ENCODE results near the gene ALK. TPM values are rescaled to one million over a fixed set of nuclear protein-coding genes. Genes with fewer than 3 reads are reported as not detected.

Gene ALK
- total RNA-seq, 1 donor from 2014 or later = not detected

DNA sequence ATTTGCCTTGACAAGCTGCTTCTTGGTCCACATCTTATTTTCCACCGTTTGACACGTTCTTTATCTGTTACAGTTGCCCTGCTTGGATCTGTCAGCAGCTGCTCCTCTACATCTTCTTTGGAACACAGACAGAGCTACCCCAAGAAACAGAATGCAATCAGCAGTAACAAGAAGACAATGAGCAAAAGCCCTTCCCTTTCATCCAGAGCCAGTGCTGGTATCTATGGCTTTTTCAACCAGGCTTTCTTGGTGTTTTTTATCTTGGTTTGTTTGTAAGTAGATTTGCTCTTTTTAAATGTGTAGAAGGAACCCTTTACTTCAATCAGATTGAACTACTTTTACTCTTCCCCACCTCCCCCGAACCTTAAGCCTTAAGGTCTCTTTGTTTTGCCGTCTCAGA lies 764.3 kb downstream of the ALK start:
- Mint-ChIP-seq H3K4me1 (ENCODE audit: low read depth) (no peaks in the 10 kb centered on the region), H3K9me3 (no peaks in the 10 kb centered on the region), H3K4me3 (no peak overlapping the region), H3K27me3 (ENCODE audit: insufficient read depth) (no peaks in the 10 kb centered on the region), H3K36me3 (ENCODE audit: low read depth) (peaks cover 52% of the 10 kb centered on the region), H3K27ac (no peak overlapping the region)
- no peak for DNase-seq (ENCODE audit: low spot score)
- intact Hi-C loops (cut with micrococcal nuclease) = no loop called here

DNA sequence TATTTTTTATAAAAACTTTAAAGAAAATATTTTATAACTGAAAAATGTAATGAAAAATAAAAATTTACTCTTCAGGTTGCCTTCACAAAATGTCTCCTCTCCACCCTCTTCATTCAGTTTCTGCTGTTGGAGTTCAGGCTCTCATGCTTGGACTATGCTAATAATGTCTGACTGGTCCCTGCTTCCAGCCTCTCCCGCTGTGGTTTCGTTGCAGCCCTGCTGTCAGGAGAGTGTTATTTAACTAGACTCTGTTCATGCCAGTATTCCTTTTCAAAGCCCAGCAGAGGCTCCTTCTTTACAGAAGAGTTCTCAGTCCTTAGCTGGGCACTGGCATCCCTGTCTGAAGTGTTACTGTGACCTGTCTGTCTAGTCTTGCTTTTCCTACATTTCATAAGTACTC lies 765.8 kb downstream of the ALK start:
- Mint-ChIP-seq H3K27me3 (ENCODE audit: insufficient read depth) (no peaks in the 10 kb centered on the region), H3K36me3 (ENCODE audit: low read depth) (peaks cover 51% of the 10 kb centered on the region), H3K4me1 (ENCODE audit: low read depth) (no peaks in the 10 kb centered on the region), H3K4me3 (no peak overlapping the region), H3K27ac (no peak overlapping the region), H3K9me3 (no peaks in the 10 kb centered on the region)
- no peak for DNase-seq (ENCODE audit: low spot score)
- intact Hi-C loops (cut with micrococcal nuclease) = no loop called here

DNA sequence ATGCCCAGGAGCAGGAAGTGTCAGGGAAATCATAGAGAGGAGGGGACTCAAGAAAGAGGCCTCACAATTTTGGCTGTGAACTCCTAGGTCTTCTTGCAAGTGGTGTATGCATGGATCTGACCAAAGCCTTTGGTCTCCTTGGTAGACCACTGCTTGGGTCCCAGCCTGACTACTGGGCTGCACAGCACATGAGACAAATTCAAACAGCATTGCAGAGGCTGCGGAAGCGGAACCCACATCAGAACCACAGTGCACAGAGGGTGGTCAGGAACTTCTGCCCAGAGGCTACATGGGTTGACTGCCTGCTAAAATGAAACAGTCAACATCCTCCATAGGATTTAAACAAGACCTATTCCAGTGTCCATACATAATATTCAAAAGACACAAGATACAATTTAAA lies 766.8 kb downstream of the ALK start:
- Mint-ChIP-seq H3K9me3 (no peaks in the 10 kb centered on the region), H3K36me3 (ENCODE audit: low read depth) (peaks cover 45% of the 10 kb centered on the region), H3K4me3 (no peak overlapping the region), H3K27ac (no peak overlapping the region), H3K27me3 (ENCODE audit: insufficient read depth) (no peaks in the 10 kb centered on the region), H3K4me1 (ENCODE audit: low read depth) (no peaks in the 10 kb centered on the region)
- DNase-seq (ENCODE audit: low spot score) = no peak
- intact Hi-C loops (cut with micrococcal nuclease) = no loop called here

DNA sequence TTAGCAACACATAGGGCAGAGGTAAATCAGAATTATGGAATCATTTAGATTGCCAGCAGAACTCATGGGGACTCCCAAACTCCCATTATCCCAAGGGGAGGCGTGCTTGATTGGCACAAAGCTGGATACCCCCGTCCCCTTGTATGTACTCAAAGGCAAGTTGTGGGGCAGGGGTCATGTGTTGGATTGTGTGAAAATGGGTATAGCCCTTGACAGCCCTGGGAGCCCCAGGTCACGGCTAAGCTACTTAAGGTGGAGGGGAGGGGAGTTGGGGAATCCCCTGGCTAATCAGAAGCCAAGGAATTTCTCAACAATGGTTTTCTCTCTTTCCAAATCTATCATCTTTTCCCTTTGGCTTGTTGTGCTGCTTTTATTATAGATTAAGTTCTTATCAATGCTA lies 773.4 kb downstream of the ALK start:
- Mint-ChIP-seq H3K27me3 (ENCODE audit: insufficient read depth) (no peaks in the 10 kb centered on the region), H3K27ac (no peak overlapping the region)
- no peak for DNase-seq (ENCODE audit: low spot score)

DNA sequence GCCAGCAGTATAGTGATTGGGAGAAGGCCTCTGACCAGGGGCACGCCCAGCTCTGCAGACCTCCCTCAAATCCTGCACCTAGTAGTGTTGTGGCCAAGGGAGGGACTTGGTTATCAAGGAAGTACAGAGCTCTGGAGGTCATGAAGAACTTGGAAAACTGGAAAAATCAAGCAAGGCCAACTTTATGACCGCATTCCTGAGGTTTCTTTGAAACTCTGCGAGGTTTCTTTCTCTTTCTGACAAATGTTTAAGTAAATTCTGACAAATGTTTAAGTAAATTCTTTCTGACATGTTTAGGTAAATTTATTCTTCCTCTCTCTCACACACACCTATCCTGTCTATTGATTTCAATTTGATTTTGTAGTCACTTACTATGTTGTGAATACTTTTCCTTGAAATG lies 775.2 kb downstream of the ALK start:
- Mint-ChIP-seq H3K27ac (no peak overlapping the region), H3K36me3 (ENCODE audit: low read depth) (peaks cover 32% of the 10 kb centered on the region), H3K4me1 (ENCODE audit: low read depth) (peaks cover 3% of the 10 kb centered on the region), H3K4me3 (no peak overlapping the region), H3K9me3 (peaks cover under 1% of the 10 kb centered on the region), H3K27me3 (ENCODE audit: insufficient read depth) (no peaks in the 10 kb centered on the region)
- intact Hi-C loops (cut with micrococcal nuclease) = no loop called here
- DNase-seq (ENCODE audit: low spot score) = no peak

More for the DNA sequence above, 773.4 kb downstream of the ALK start:
- Mint-ChIP-seq H3K4me3 (no peak overlapping the region), H3K4me1 (ENCODE audit: low read depth) (no peaks in the 10 kb centered on the region), H3K36me3 (ENCODE audit: low read depth) (peaks cover 31% of the 10 kb centered on the region), H3K9me3 (no peaks in the 10 kb centered on the region)
- intact Hi-C loops (cut with micrococcal nuclease) = loop anchor here (2.0 kb wide), 1 partner anchor 27 kb away; no protein-coding TSS in a partner anchor

DNA sequence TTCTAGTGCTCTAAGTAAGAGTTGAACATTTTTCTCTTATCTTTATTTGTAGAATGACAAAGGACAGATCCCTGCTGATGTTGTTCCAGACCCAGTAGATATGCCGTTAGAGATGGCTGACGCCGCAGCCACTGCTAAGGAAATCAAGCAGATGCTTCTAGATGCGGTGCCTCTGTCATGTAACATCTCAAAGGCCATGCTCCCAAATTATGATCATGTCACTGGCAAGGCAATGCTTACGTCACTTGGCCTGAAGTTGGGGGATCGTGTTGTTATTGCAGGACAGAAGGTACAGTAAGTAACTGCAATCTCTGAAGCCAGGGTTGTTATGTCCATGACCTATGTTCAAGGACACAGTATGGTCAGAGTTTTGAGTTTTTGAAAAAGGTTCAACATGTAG lies 777.7 kb downstream of the ALK start:
- H3K9me3 Mint-ChIP-seq = peaks cover 11% of the 10 kb centered on the region
- H3K27me3 Mint-ChIP-seq (ENCODE audit: insufficient read depth) = no peaks in the 10 kb centered on the region
- no peak overlapping the region for H3K27ac Mint-ChIP-seq
- no peak overlapping the region for H3K4me3 Mint-ChIP-seq
- intact Hi-C loops (cut with micrococcal nuclease) = no loop called here
- peaks cover 25% of the 10 kb centered on the region for H3K4me1 Mint-ChIP-seq (ENCODE audit: low read depth)
- no peak for DNase-seq (ENCODE audit: low spot score)
- H3K36me3 Mint-ChIP-seq (ENCODE audit: low read depth) = peaks cover 50% of the 10 kb centered on the region

Other genes starting within 250 kb of the ALK start
- 25.1 and 27.3 TPM in 2 replicates for gene YPEL5, start 225.4 kb upstream of the ALK start, total RNA-seq